A549 (cell line): ENCODE results near the gene CEP97.

Experiments used
- CEBPB ChIP-seq, 2 experiments: fragments of >200 bp in 1 of 2; sonication (Bioruptor Twin) in 1 of 2; formaldehyde crosslinking in 1 of 2; IDR thresholded peaks; 2 replicates each; pipeline ENCODE4 v1.6.1; 2012 to 2016
- CHD4 ChIP-seq: fragments of 200-600 bp; sonication (generic); IDR thresholded peaks from 2 replicates; pipeline ENCODE4 v1.6.1; 2016; ENCODE audit warnings: antibody characterized with exemption, mild to moderate bottlenecking, borderline replicate concordance
- EP300 ChIP-seq, 2 experiments: fragments of >200 bp; sonication (Bioruptor Twin); formaldehyde crosslinking; IDR thresholded peaks; 2 replicates in 1 of 2; 3 replicates in 1 of 2; pipeline ENCODE4 v1.6.1; 2016 to 2017
- FOXS1 ChIP-seq: fragments of 250-450 bp; sonication (Bioruptor Pico); IDR thresholded peaks from 2 replicates; pipeline ENCODE4 v1.5.0; 2020; ENCODE audit warnings: mild to moderate bottlenecking, moderate library complexity
- MYC ChIP-seq: IDR thresholded peaks from 2 replicates; pipeline ENCODE4 v1.6.1; 2012; ENCODE audit warnings: mild to moderate bottlenecking, inconsistent platforms, low read length, improper control_type of control experiment, borderline replicate concordance
- TF ChIP-seq, protein P1 (sequence below): fragments of 150-350 bp; IDR thresholded peaks from 2 replicates; pipeline ENCODE4 v1.6.1; 2014; ENCODE audit warnings: low read depth, mild to moderate bottlenecking, low read length

DNA sequence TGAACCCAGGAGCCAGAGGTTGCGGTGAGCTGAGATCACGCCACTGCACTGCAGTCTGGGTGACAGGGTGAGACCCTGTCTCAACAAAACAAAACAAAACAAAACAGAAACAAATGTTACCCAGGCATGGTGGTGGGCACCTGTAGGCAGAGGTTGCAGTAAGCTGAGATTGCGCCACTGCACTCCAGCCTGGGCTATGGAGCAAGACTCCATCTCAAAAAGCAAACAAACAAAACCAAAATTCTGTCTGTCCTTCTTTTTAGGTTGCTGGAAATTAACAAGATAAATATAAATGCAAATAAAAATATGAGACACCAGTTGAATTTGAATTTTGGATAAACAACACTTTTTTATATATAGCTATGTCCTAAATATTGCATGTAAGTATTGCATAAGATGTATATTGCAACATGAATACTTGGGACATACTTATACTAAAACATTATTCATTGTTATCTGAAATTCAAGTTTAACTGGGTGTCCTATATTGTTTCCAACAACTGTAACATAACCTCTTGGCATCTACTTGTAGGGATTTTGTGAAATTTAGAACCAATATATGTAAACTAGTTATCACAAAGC lies 4.7 kb upstream of the CEP97 start:
- no peak for TF ChIP-seq CHD4
- TF ChIP-seq, protein P1, sequence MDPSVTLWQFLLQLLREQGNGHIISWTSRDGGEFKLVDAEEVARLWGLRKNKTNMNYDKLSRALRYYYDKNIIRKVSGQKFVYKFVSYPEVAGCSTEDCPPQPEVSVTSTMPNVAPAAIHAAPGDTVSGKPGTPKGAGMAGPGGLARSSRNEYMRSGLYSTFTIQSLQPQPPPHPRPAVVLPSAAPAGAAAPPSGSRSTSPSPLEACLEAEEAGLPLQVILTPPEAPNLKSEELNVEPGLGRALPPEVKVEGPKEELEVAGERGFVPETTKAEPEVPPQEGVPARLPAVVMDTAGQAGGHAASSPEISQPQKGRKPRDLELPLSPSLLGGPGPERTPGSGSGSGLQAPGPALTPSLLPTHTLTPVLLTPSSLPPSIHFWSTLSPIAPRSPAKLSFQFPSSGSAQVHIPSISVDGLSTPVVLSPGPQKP, result no peak
- TF ChIP-seq MYC, result no peak
- peak; percentile 57 to 68; a peak in 3 of 4 replicates for TF ChIP-seq CEBPB (IDR thresholded peaks at IDR 0.05)
- no peak for TF ChIP-seq EP300 (IDR thresholded peaks at IDR 0.05)
- no peak for TF ChIP-seq FOXS1
